Loucy (cell line): Measurements from ENCODE around the gene PIK3CD.

Experiments
- H2AFZ ChIP-seq: fragments of 200-600 bp; sonication (generic); 2 replicates; pipeline ENCODE4 v1.6.0; 2016; ENCODE audit warnings: antibody characterized with exemption, mild to moderate bottlenecking, low read length, moderate library complexity
- H3F3A ChIP-seq: fragments of 200-600 bp; 2 replicates; pipeline ENCODE4 v1.6.0; 2016; ENCODE audit warnings: antibody characterized with exemption, low read depth, mild to moderate bottlenecking
- H3K27me3 ChIP-seq: fragments of 200-600 bp; sonication (generic); 2 replicates; pipeline ENCODE4 v1.6.1; 2014; ENCODE audit warnings: low read length, mild to moderate bottlenecking; ENCODE audit not compliant: insufficient read depth, poor library complexity, severe bottlenecking
- H3K36me3 ChIP-seq: fragments of 200-600 bp; sonication (generic); 2 replicates; pipeline ENCODE4 v1.6.1; 2016; ENCODE audit warnings: low read length; ENCODE audit not compliant: insufficient read depth
- H3K4me1 ChIP-seq: fragments of 200-600 bp; sonication (generic); 2 replicates; pipeline ENCODE4 v1.5.1; 2014; ENCODE audit warnings: low read length, mild to moderate bottlenecking; ENCODE audit not compliant: insufficient read depth, poor library complexity, severe bottlenecking
- H3K4me2 ChIP-seq: fragments of 200-600 bp; sonication (generic); 2 replicates; pipeline ENCODE4 v1.6.0; 2014; ENCODE audit warnings: antibody characterized with exemption, low read length, low read depth, mild to moderate bottlenecking; ENCODE audit not compliant: poor library complexity, severe bottlenecking
- H3K4me3 ChIP-seq: fragments of 200-600 bp; sonication (generic); 2 replicates; pipeline ENCODE4 v1.5.1; 2014; ENCODE audit warnings: low read length, mild to moderate bottlenecking, mixed read lengths; ENCODE audit not compliant: poor library complexity, severe bottlenecking
- H3K79me2 ChIP-seq: fragments of 200-600 bp; sonication (generic); 2 replicates; pipeline ENCODE4 v1.6.1; 2014; ENCODE audit warnings: low read length; ENCODE audit not compliant: insufficient read depth
- H3K9ac ChIP-seq: fragments of 200-600 bp; sonication (generic); 2 replicates; pipeline ENCODE4 v1.6.0; 2014; ENCODE audit warnings: mild to moderate bottlenecking, low read depth, low read length, moderate library complexity; ENCODE audit not compliant: poor library complexity, severe bottlenecking
- H3K9me2 ChIP-seq: fragments of 200-600 bp; sonication (generic); replicated peaks from 2 replicates; pipeline ENCODE4 v1.6.1; 2016; ENCODE audit warnings: low read depth, low read length, mixed read lengths
- H3K9me3 ChIP-seq: fragments of 200-600 bp; sonication (generic); 2 replicates; pipeline ENCODE4 v1.6.1; 2014; ENCODE audit warnings: mild to moderate bottlenecking, antibody characterized with exemption, low read length, low read depth; ENCODE audit not compliant: insufficient read depth
- H4K20me1 ChIP-seq: fragments of 200-600 bp; sonication (generic); 2 replicates; pipeline ENCODE4 v1.6.0; 2014; ENCODE audit warnings: antibody characterized with exemption, low read length, mild to moderate bottlenecking; ENCODE audit not compliant: insufficient read depth, poor library complexity, severe bottlenecking
- CTCF ChIP-seq: fragments of 200-600 bp; sonication (generic); conservative IDR thresholded peaks from 2 replicates; pipeline ENCODE4 v1.5.1; 2014; ENCODE audit warnings: mild to moderate bottlenecking, antibody characterized with exemption, low read length
- EZH2phosphoT487 ChIP-seq: fragments of 200-600 bp; IDR thresholded peaks from 2 replicates; pipeline ENCODE4 v1.6.1; 2018; ENCODE audit warnings: antibody characterized with exemption, mild to moderate bottlenecking, moderate library complexity, borderline replicate concordance

PIK3CD gene

GRCh38 chr1:9611716-9612115, 39.8 kb upstream of the PIK3CD start:
- no peak overlapping the region for H3K4me3 ChIP-seq
- no peaks in the 10 kb centered on the region for H3K9me2 ChIP-seq
- no peak for TF ChIP-seq EZH2phosphoT487
- TF ChIP-seq CTCF = no peak
- no peaks in the 10 kb centered on the region for H3K79me2 ChIP-seq
- no peaks in the 10 kb centered on the region for H3K9me3 ChIP-seq
- no peaks in the 10 kb centered on the region for H3K27me3 ChIP-seq
- H2AFZ ChIP-seq = no peak overlapping the region
- H4K20me1 ChIP-seq = no peaks in the 10 kb centered on the region
- no peaks in the 10 kb centered on the region for H3F3A ChIP-seq
- H3K4me2 ChIP-seq = no peak overlapping the region
- H3K36me3 ChIP-seq = peaks cover 51% of the 10 kb centered on the region; the same call in 1 of the 2 replicates
- H3K9ac ChIP-seq = no peak overlapping the region
- H3K4me1 ChIP-seq = no peaks in the 10 kb centered on the region

DNA sequence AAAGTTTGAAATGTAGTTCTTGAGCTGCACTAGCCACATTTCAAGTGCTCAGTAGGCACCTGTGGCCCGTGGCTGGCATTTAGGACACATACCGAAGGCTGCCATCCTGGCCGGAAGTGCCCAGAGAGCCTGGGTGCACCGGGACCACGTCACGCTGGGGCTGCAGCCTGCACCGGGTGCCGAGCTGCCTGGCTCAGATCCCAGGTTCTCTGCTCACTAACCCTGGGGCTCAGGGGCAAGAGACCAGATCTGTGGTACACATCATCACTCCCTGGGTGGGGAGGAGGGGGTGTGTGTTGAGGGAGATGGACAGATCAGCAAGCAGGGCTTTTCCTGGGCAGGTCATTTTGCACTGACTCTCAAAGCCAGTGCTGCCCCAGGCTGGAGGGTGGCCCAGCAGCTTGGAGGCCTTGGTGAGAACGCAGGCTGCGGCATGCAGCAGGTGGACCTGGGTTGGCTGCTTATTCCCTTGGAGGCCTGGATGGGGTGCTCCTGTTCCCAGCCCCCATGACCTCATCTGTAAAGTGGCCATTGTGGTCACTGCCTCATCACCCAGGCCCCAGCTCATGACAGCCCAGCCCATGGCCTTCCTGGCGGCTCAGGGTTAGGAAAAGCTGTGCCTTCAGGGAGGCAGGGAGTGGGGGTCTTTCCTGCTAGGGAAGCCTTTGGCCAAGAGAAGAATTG, 39.2 kb upstream of the PIK3CD start:
- H3K27me3 ChIP-seq = no peaks in the 10 kb centered on the region
- peaks cover 51% of the 10 kb centered on the region; the same call in 1 of the 2 replicates for H3K36me3 ChIP-seq
- no peaks in the 10 kb centered on the region for H4K20me1 ChIP-seq
- H3K79me2 ChIP-seq = no peaks in the 10 kb centered on the region
- H2AFZ ChIP-seq = no peak overlapping the region
- H3K9ac ChIP-seq = no peak overlapping the region
- H3K9me3 ChIP-seq = no peaks in the 10 kb centered on the region
- H3K4me1 ChIP-seq = no peaks in the 10 kb centered on the region
- TF ChIP-seq CTCF (no peak), EZH2phosphoT487 (no peak)
- H3K9me2 ChIP-seq = no peaks in the 10 kb centered on the region
- H3K4me2 ChIP-seq = no peak overlapping the region
- H3F3A ChIP-seq = no peaks in the 10 kb centered on the region
- no peak overlapping the region for H3K4me3 ChIP-seq

DNA sequence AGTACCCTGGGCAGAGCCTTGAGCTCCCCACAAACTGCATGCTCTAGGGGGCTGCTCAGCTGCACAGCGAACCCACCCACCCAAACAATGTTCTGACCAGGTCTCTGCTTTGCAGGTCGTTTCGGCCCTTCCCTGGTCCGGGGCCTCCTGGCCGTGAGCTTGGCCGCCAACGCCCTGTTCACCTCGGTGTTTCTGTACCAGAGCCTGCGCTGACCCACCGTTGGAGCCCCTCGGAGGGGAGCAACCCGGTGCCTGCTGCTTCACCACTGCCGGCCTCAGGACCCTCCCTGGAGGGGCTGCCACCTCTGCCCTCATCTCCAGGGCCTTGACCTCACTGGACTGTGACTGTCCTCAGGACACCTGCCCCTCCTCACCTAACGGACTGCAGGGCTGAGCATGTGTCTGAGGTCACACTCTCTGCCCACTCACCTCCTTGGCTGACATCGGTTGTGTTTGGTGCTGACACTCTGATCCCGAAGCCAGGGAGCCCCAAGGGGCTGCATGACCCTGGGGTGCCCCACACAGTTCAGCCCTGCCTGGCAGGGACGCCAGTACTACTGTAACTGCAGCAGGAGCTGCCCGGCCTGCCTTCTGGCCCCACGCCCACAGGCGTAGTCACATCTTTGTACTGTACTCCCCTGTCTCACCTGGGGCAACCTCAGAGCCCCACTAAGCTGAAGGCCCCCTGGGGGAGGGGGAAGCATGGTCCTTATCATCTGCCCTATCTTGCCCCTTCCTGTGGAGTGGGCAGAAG, 38.5 kb upstream of the PIK3CD start:
- Histone ChIP-seq H3K36me3 (peaks cover 51% of the 10 kb centered on the region; the same call in 1 of the 2 replicates), H3K4me2 (no peak overlapping the region), H3F3A (no peaks in the 10 kb centered on the region), H3K4me3 (no peak overlapping the region), H4K20me1 (no peaks in the 10 kb centered on the region), H3K27me3 (no peaks in the 10 kb centered on the region), H3K4me1 (no peaks in the 10 kb centered on the region), H2AFZ (no peak overlapping the region), H3K79me2 (no peaks in the 10 kb centered on the region), H3K9me3 (no peaks in the 10 kb centered on the region), H3K9me2 (no peaks in the 10 kb centered on the region), H3K9ac (no peak overlapping the region)
- no peak for TF ChIP-seq CTCF
- no peak for TF ChIP-seq EZH2phosphoT487
